ENCODE results near the gene ZCCHC14. TPM values are rescaled to one million over a fixed set of nuclear protein-coding genes. Genes with fewer than 3 reads are reported as not detected.
"Not testable (repeated sequence)": the region's sequence is repeated elsewhere in the genome, so short reads cannot be mapped to it uniquely, and the experiment has no call there.

ZCCHC14 gene
- total RNA-seq, 1 experiment from 2014 or later: 4.7 TPM

GRCh38 chr16:87371261-87371866 lies 121.5 kb downstream of the ZCCHC14 start:
- DNase-seq (ENCODE audit: extremely low read depth, low read depth): no peak

- DNase-seq (ENCODE audit: extremely low read depth, low read depth): no peak
Observed at GRCh38 chr16:87369796-87370719, 122.8 kb downstream of the ZCCHC14 start.

GRCh38 chr16:87369117-87369765 lies 123.6 kb downstream of the ZCCHC14 start:
- DNase-seq (ENCODE audit: extremely low read depth, low read depth): no peak

- DNase-seq (ENCODE audit: extremely low read depth, low read depth): no peak
Observed at GRCh38 chr16:87368029-87368770, 124.6 kb downstream of the ZCCHC14 start.

- no peak for DNase-seq (ENCODE audit: extremely low read depth, low read depth)
Observed at GRCh38 chr16:87367529-87367928, 125.3 kb downstream of the ZCCHC14 start.

- no peak for DNase-seq (ENCODE audit: extremely low read depth, low read depth)
Observed at GRCh38 chr16:87366930-87367329, 125.9 kb downstream of the ZCCHC14 start.

GRCh38 chr16:87366288-87366687 lies 126.5 kb downstream of the ZCCHC14 start:
- DNase-seq (ENCODE audit: extremely low read depth, low read depth): no peak

- no peak for DNase-seq (ENCODE audit: extremely low read depth, low read depth)
Observed at GRCh38 chr16:87365021-87365713, 127.7 kb downstream of the ZCCHC14 start.

- no peak for DNase-seq (ENCODE audit: extremely low read depth, low read depth)
Observed at GRCh38 chr16:87363771-87364455, 128.9 kb downstream of the ZCCHC14 start.

- DNase-seq (ENCODE audit: extremely low read depth, low read depth): not testable (repeated sequence)
Observed at GRCh38 chr16:87362828-87363559, 129.8 kb downstream of the ZCCHC14 start.

GRCh38 chr16:87361916-87362619 lies 130.8 kb downstream of the ZCCHC14 start:
- no peak for DNase-seq (ENCODE audit: extremely low read depth, low read depth)

GRCh38 chr16:87360862-87361610 lies 131.8 kb downstream of the ZCCHC14 start:
- no peak for DNase-seq (ENCODE audit: extremely low read depth, low read depth)

GRCh38 chr16:87359121-87359520 lies 133.7 kb downstream of the ZCCHC14 start:
- no peak for DNase-seq (ENCODE audit: extremely low read depth, low read depth)

- no peak for DNase-seq (ENCODE audit: extremely low read depth, low read depth)
Observed at GRCh38 chr16:87358696-87359095, 134.1 kb downstream of the ZCCHC14 start.

GRCh38 chr16:87358250-87358649 lies 134.6 kb downstream of the ZCCHC14 start:
- no peak for DNase-seq (ENCODE audit: extremely low read depth, low read depth)

GRCh38 chr16:87356491-87356853 lies 136.4 kb downstream of the ZCCHC14 start:
- no peak for DNase-seq (ENCODE audit: extremely low read depth, low read depth)

All from NCI-H460 (cell line).